HUES48 (cell line): ENCODE measurements around the gene TMC8.

Experiments
- H3K27ac ChIP-seq: one replicate; pipeline ENCODE4 v1.7.0; 2013; ENCODE audit warnings: low read depth, low read length, inconsistent platforms
- H3K27me3 ChIP-seq: 2 replicates; pipeline ENCODE4 v1.6.1; 2013; ENCODE audit warnings: mild to moderate bottlenecking, low read length; ENCODE audit not compliant: control insufficient read depth, insufficient read depth
- H3K36me3 ChIP-seq: 2 replicates; pipeline ENCODE4 v1.6.1; 2013; ENCODE audit warnings: low read length; ENCODE audit not compliant: control insufficient read depth, insufficient read depth
- H3K4me1 ChIP-seq: 2 replicates; pipeline ENCODE4 v1.6.1; 2013; ENCODE audit warnings: mild to moderate bottlenecking, low read length; ENCODE audit not compliant: control insufficient read depth, insufficient read depth
- H3K4me3 ChIP-seq: 2 replicates; pipeline ENCODE4 v1.5.1; 2013; ENCODE audit warnings: mild to moderate bottlenecking, low read depth, low read length
- H3K9ac ChIP-seq: 2 replicates; pipeline ENCODE4 v1.6.1; 2013; ENCODE audit warnings: mild to moderate bottlenecking, low read depth, low read length, moderate library complexity
- H3K9me3 ChIP-seq: 2 replicates; pipeline ENCODE4 v1.6.1; 2013; ENCODE audit warnings: low read length; ENCODE audit not compliant: control insufficient read depth, insufficient read depth

TMC8 gene

GRCh38 chr17:78117027-78117981 is 13.3 kb upstream of the TMC8 start:
- Histone ChIP-seq H3K4me3 (no peak overlapping the region), H3K9ac (no peak overlapping the region), H3K27ac (no peak overlapping the region), H3K27me3 (no peaks in the 10 kb centered on the region), H3K36me3 (peaks cover 15% of the 10 kb centered on the region; the same call in 1 of the 2 replicates), H3K4me1 (no peaks in the 10 kb centered on the region), H3K9me3 (no peaks in the 10 kb centered on the region)

GRCh38 chr17:78118801-78119241 is 11.8 kb upstream of the TMC8 start:
- no peaks in the 10 kb centered on the region for H3K27me3 ChIP-seq
- H3K4me3 ChIP-seq = no peak overlapping the region
- peaks cover 30% of the 10 kb centered on the region for H3K36me3 ChIP-seq
- H3K4me1 ChIP-seq = no peaks in the 10 kb centered on the region
- H3K27ac ChIP-seq = no peak overlapping the region
- H3K9ac ChIP-seq = no peak overlapping the region
- H3K9me3 ChIP-seq = no peaks in the 10 kb centered on the region

- Histone ChIP-seq H3K27ac (no peak overlapping the region), H3K4me3 (no peak overlapping the region), H3K36me3 (peaks cover 31% of the 10 kb centered on the region), H3K9me3 (no peaks in the 10 kb centered on the region), H3K9ac (no peak overlapping the region), H3K4me1 (no peaks in the 10 kb centered on the region), H3K27me3 (no peaks in the 10 kb centered on the region)
Observed at GRCh38 chr17:78120537-78120936, 10.0 kb upstream of the TMC8 start.

- H3K27me3 ChIP-seq = no peaks in the 10 kb centered on the region
- no peaks in the 10 kb centered on the region for H3K9me3 ChIP-seq
- peaks cover 31% of the 10 kb centered on the region for H3K36me3 ChIP-seq
- no peak overlapping the region for H3K9ac ChIP-seq
- H3K27ac ChIP-seq = no peak overlapping the region
- H3K4me3 ChIP-seq = no peak overlapping the region
- H3K4me1 ChIP-seq = no peaks in the 10 kb centered on the region
Observed at GRCh38 chr17:78120971-78121800, 9.4 kb upstream of the TMC8 start.

GRCh38 chr17:78121801-78122215 is 8.8 kb upstream of the TMC8 start:
- Histone ChIP-seq H3K27me3 (no peaks in the 10 kb centered on the region), H3K9ac (no peak overlapping the region), H3K9me3 (no peaks in the 10 kb centered on the region), H3K4me1 (0 out of 2 replicates have a peak, but pooled peaks cover 2% of the 10 kb centered on the region), H3K4me3 (no peak overlapping the region), H3K36me3 (peaks cover 31% of the 10 kb centered on the region), H3K27ac (no peak overlapping the region)

GRCh38 chr17:78122216-78122930 is 8.2 kb upstream of the TMC8 start:
- Histone ChIP-seq H3K4me1 (peaks cover 8% of the 10 kb centered on the region), H3K27me3 (no peaks in the 10 kb centered on the region), H3K36me3 (peaks cover 31% of the 10 kb centered on the region), H3K9me3 (no peaks in the 10 kb centered on the region), H3K9ac (no peak overlapping the region), H3K4me3 (no peak overlapping the region), H3K27ac (no peak overlapping the region)

GRCh38 chr17:78122931-78123249 is 7.7 kb upstream of the TMC8 start:
- Histone ChIP-seq H3K27me3 (no peaks in the 10 kb centered on the region), H3K9me3 (no peaks in the 10 kb centered on the region), H3K36me3 (peaks cover 31% of the 10 kb centered on the region), H3K9ac (no peak overlapping the region), H3K4me3 (no peak overlapping the region), H3K4me1 (peaks cover 9% of the 10 kb centered on the region), H3K27ac (no peak overlapping the region)

- no peak overlapping the region for H3K4me3 ChIP-seq
- H3K27me3 ChIP-seq = no peaks in the 10 kb centered on the region
- H3K27ac ChIP-seq = no peak overlapping the region
- H3K9me3 ChIP-seq = no peaks in the 10 kb centered on the region
- H3K4me1 ChIP-seq = peaks cover 9% of the 10 kb centered on the region
- H3K9ac ChIP-seq = no peak overlapping the region
- H3K36me3 ChIP-seq = peaks cover 31% of the 10 kb centered on the region
Observed at GRCh38 chr17:78123258-78123929, 7.2 kb upstream of the TMC8 start.

- no peaks in the 10 kb centered on the region for H3K9me3 ChIP-seq
- H3K4me3 ChIP-seq = no peak overlapping the region
- H3K27me3 ChIP-seq = no peaks in the 10 kb centered on the region
- peaks cover 28% of the 10 kb centered on the region for H3K36me3 ChIP-seq
- no peak overlapping the region for H3K27ac ChIP-seq
- H3K9ac ChIP-seq = no peak overlapping the region
- H3K4me1 ChIP-seq = peaks cover 12% of the 10 kb centered on the region
Observed at GRCh38 chr17:78124081-78124835, 6.3 kb upstream of the TMC8 start.

- Histone ChIP-seq H3K27me3 (no peaks in the 10 kb centered on the region), H3K4me3 (no peak overlapping the region), H3K9me3 (no peaks in the 10 kb centered on the region), H3K9ac (no peak overlapping the region), H3K27ac (no peak overlapping the region), H3K4me1 (peaks cover 15% of the 10 kb centered on the region), H3K36me3 (peaks cover 28% of the 10 kb centered on the region)
Observed at GRCh38 chr17:78124836-78125137, 5.8 kb upstream of the TMC8 start.
